ENCODE data around the gene ANKRD11.

Gene ANKRD11

DNA sequence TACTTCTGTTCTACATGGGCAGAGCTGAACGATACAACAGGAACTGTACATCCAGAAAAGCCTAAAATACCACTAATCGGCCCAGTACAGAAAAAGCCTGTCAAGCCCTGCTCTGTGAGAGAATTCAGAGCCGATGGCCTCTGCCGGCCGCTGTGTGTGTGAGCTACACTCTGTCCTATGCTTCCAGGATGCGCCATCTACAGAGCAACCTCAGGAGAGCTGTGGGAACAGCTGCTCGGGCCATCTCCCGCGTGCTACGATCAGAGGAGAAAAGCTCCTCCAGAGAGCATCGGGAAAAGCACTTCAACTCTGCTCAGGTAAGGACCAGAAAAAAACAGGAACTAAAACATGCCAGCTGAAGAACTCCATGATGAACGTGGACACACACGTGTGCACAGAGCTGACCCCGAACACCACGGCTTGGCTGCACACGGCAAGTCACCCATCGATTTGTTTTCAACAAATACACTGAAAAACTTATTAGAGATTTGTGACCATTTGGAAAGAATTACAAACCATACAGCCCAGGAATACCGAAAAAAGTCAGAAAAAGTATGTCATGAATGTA is 115.9 kb downstream of the ANKRD11 start:
- POLR2A ChIA-PET: no interaction called here
- TF ChIP-seq CTCF (IDR thresholded peaks at IDR 0.05; ENCODE audit: control extremely low read depth, extremely low read depth, low read depth, missing control alignments): no peak
- CTCF ChIA-PET: interaction anchor here (0.7 to 1.8 kb wide), 6 partner anchors 9 to 52 kb away, joined by 3 to 8 read pairs (median 4); no protein-coding TSS in a partner anchor
- DNase-seq (ENCODE audit: extremely low spot score): no peak

GRCh38 chr16:89373355-89374110 is 116.8 kb downstream of the ANKRD11 start:
- ChIA-PET CTCF (interaction anchor here (1.1 to 1.5 kb wide), 3 partner anchors 10 to 16 kb away, joined by 3 to 4 read pairs (median 4); no protein-coding TSS in a partner anchor), POLR2A (no interaction called here)
- DNase-seq (ENCODE audit: extremely low spot score): no peak
- no peak for TF ChIP-seq CTCF (IDR thresholded peaks at IDR 0.05; ENCODE audit: control extremely low read depth, extremely low read depth, low read depth, missing control alignments)

DNA sequence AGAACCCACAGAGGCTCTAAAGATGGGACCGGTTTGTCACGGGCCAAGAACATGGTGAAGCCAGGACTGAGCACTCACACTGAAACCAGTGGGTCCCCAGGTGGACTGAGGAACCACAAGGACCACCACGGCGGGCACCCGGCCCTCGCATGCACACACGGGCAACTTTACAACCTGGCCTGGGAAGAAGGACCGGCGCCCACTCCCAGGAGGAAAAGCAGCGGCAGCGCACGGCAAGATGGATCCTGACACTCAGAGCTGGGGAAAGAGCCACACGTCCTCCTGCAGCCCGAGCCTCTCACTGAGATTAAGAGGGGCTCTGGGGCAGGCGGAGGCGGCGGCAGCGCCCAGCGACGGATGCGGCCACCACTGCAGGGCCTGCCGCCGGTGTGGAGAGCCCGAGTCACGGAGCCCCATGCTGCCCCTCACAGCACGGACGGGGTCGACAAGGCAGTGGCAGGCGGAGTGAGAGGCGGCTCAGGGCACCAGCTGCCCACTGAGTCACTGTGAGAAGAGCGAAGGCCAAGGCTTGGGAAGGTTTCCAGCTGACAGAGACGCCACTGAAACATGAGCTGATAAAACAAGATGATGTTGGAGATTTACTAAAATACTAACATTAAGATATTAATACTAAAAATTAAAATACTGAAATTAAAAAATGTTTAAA is 118.3 kb downstream of the ANKRD11 start:
- DNase-seq (ENCODE audit: extremely low spot score): no peak
- POLR2A ChIA-PET: no interaction called here
- CTCF ChIA-PET: interaction anchor here (0.6 to 1.2 kb wide), 2 partner anchors 36 to 94 kb away, joined by 3 read pairs; no protein-coding TSS in a partner anchor
- no peak for TF ChIP-seq CTCF (IDR thresholded peaks at IDR 0.05; ENCODE audit: control extremely low read depth, extremely low read depth, low read depth, missing control alignments)

DNA sequence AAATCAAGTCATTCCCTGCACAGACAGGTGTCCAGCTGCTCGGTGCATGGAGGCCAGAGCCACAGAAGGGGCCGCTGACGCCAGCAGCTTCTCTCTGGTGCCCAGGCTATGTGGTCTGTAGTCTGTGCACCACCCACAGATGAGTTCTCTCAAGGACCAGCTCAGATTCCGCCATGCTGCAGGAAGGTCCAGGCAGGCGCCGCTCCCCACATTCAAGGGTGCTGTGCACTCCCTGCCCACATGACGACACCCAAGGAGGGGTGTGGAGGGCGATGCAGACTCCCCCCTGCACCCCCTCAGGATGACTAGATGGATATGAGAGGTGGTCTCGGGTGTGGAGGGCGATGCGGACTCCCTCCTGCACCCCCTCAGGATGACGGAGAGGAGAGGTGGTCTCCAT is 119.0 kb downstream of the ANKRD11 start:
- ChIA-PET CTCF (interaction anchor here (1.0 to 1.2 kb wide), 2 partner anchors 8 to 95 kb away, joined by 3 read pairs; no protein-coding TSS in a partner anchor), POLR2A (no interaction called here)
- no peak for TF ChIP-seq CTCF (IDR thresholded peaks at IDR 0.05; ENCODE audit: control extremely low read depth, extremely low read depth, low read depth, missing control alignments)
- DNase-seq (ENCODE audit: extremely low spot score): no peak

- POLR2A ChIA-PET: no interaction called here
- CTCF ChIA-PET: interaction anchor here (0.8 to 1.4 kb wide), 4 partner anchors 9 to 187 kb away, joined by 3 read pairs; no protein-coding TSS in a partner anchor
- no peak for TF ChIP-seq CTCF (IDR thresholded peaks at IDR 0.05; ENCODE audit: control extremely low read depth, extremely low read depth, low read depth, missing control alignments)
- DNase-seq (ENCODE audit: extremely low spot score): no peak
Measured at GRCh38 chr16:89370601-89371000, 119.8 kb downstream of the ANKRD11 start.

DNA sequence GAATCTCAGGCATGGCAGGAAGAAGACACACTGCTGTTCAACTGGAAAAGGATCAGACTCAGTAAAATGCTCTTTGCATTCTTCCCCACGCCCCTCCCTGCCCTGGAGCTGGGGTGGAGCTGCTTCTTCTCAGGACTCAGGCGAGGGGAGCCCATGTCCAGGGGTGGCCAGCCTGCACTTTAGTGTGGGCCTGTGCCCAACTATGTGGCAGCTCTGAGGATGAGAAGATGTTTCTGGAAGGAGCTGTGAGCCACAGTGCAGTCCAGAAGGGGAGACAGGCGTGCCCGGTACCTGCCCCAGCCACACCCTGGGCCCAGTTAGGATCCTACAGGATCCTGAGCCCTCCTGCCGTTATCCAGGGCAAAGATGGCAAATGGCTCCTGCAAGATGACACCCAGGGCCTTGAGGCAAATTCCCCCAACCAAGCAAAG is 120.3 kb downstream of the ANKRD11 start:
- no peak for DNase-seq (ENCODE audit: extremely low spot score)
- no peak for TF ChIP-seq CTCF (IDR thresholded peaks at IDR 0.05; ENCODE audit: control extremely low read depth, extremely low read depth, low read depth, missing control alignments)
- ChIA-PET CTCF (interaction anchor here (0.8 to 1.4 kb wide), 3 partner anchors 23 to 188 kb away, joined by 3 read pairs; no protein-coding TSS in a partner anchor), POLR2A (no interaction called here)
